IMR-90 (cell line): Measurements from ENCODE around the gene TCOF1. TPM values are rescaled to one million over a fixed set of nuclear protein-coding genes. Genes with fewer than 3 reads are reported as not detected.

ENCODE experiments used
- ATAC-seq: fragments of 200-7000 bp; cut with Tn5 transposase; 2 replicates; pipeline ENCODE4 v1.9.1; 2020; ENCODE audit warnings: low read depth, mild to moderate bottlenecking, moderate library complexity
- BruUV-seq: library from RNA; stranded (reverse); fragments of 400-500 nt; replicated peaks from 2 replicates; lab custom pipeline; 2021; lab: Mats Ljungman, UMichigan
- CTCF ChIA-PET: fragments of 300-600 bp; formaldehyde crosslinking; extraction: SDS; loops from one replicate; lab custom pipeline; 2021; ENCODE audit warnings: antibody characterized with exemption; lab: Yijun Ruan, JAX
- POLR2A ChIA-PET: fragments of 300-600 bp; sonication (Branson Sonifier 250); formaldehyde crosslinking; loops from one replicate; lab custom pipeline; 2022; ENCODE audit warnings: antibody characterized with exemption; ENCODE audit not compliant: unreplicated experiment; lab: Charles Lee
- DNase-seq: peaks from one replicate; pipeline ENCODE4 v3.0.0; 2013
- H2AFZ ChIP-seq: replicated peaks from 2 replicates; pipeline ENCODE3; 2013; ENCODE audit warnings: low read length, mild to moderate bottlenecking; ENCODE audit not compliant: poor library complexity
- H2AK5ac ChIP-seq: 2 replicates; pipeline ENCODE4 v1.6.1; 2013; ENCODE audit warnings: low read depth, low read length, inconsistent platforms
- H2AK9ac ChIP-seq: replicated peaks from 2 replicates; pipeline ENCODE3; 2013; ENCODE audit warnings: mild to moderate bottlenecking, low read depth, low read length, moderate library complexity; ENCODE audit not compliant: poor library complexity
- H2BK120ac ChIP-seq: 2 replicates; pipeline ENCODE4 v1.6.1; 2013; ENCODE audit warnings: low read depth, low read length, inconsistent platforms
- H2BK15ac ChIP-seq: 3 replicates; pipeline ENCODE4 v1.6.1; 2013; ENCODE audit warnings: low read depth, low read length, inconsistent platforms
- H2BK20ac ChIP-seq: 2 replicates; pipeline ENCODE4 v1.6.1; 2013; ENCODE audit warnings: low read depth, mild to moderate bottlenecking, inconsistent platforms, low read length, moderate library complexity
- H2BK5ac ChIP-seq: 2 replicates; pipeline ENCODE4 v1.6.1; 2013; ENCODE audit warnings: mild to moderate bottlenecking, low read depth, low read length, inconsistent platforms; ENCODE audit not compliant: poor library complexity, severe bottlenecking
- H3K14ac ChIP-seq: replicated peaks from 2 replicates; pipeline ENCODE4 v1.6.1; 2013; ENCODE audit warnings: low read depth, low read length, inconsistent platforms
- H3K18ac ChIP-seq: 2 replicates; pipeline ENCODE4 v1.6.1; 2013; ENCODE audit warnings: low read depth, low read length, control low read depth
- H3K23ac ChIP-seq: 2 replicates; pipeline ENCODE4 v1.6.1; 2013; ENCODE audit warnings: low read depth, low read length, inconsistent platforms
- H3K27ac ChIP-seq: 2 replicates; pipeline ENCODE4 v1.5.1; 2013; ENCODE audit warnings: mild to moderate bottlenecking, control low read depth, low read length; ENCODE audit not compliant: insufficient read depth
- H3K27me3 ChIP-seq: 2 replicates; pipeline ENCODE4 v1.6.1; 2013; ENCODE audit warnings: low read length; ENCODE audit not compliant: control insufficient read depth, insufficient read depth
- H3K36me3 ChIP-seq: 2 replicates; pipeline ENCODE4 v1.6.1; 2013; ENCODE audit warnings: low read length, mixed read lengths; ENCODE audit not compliant: control insufficient read depth, insufficient read depth
- H3K4ac ChIP-seq: 2 replicates; pipeline ENCODE4 v1.6.1; 2013; ENCODE audit warnings: low read depth, low read length, inconsistent platforms
- H3K4me1 ChIP-seq: 2 replicates; pipeline ENCODE4 v1.6.1; 2013; ENCODE audit warnings: low read length, mixed read lengths; ENCODE audit not compliant: control insufficient read depth, insufficient read depth
- H3K4me2 ChIP-seq: 2 replicates; pipeline ENCODE4 v1.6.1; 2013; ENCODE audit warnings: low read depth, mild to moderate bottlenecking, control low read depth, low read length, moderate library complexity
- H3K4me3 ChIP-seq: 2 replicates; pipeline ENCODE4 v1.5.1; 2013; ENCODE audit warnings: low read depth, mild to moderate bottlenecking, control low read depth, low read length, moderate library complexity; ENCODE audit not compliant: insufficient read depth
- H3K56ac ChIP-seq: 2 replicates; pipeline ENCODE4 v1.6.1; 2013; ENCODE audit warnings: low read length, inconsistent platforms; ENCODE audit not compliant: insufficient read depth; ENCODE audit errors: extremely low read depth
- H3K79me1 ChIP-seq, 2 experiments: 2 replicates each; pipeline ENCODE4 v1.6.1; 2013; ENCODE audit warnings: low read length in 2 of 2, inconsistent platforms in 1 of 2, low read depth in 1 of 2
- H3K9ac ChIP-seq: 2 replicates; pipeline ENCODE4 v1.6.1; 2013; ENCODE audit warnings: low read depth, low read length, control low read depth
- H3K9me1 ChIP-seq: 2 replicates; pipeline ENCODE4 v1.6.1; 2013; ENCODE audit warnings: low read length, inconsistent platforms; ENCODE audit not compliant: insufficient read depth
- H3K9me3 ChIP-seq: 2 replicates; pipeline ENCODE4 v1.6.1; 2013; ENCODE audit warnings: low read length; ENCODE audit not compliant: control insufficient read depth, insufficient read depth
- H4K20me1 ChIP-seq: 2 replicates; pipeline ENCODE4 v1.6.1; 2013; ENCODE audit warnings: low read length, inconsistent platforms; ENCODE audit not compliant: insufficient read depth
- H4K5ac ChIP-seq: 2 replicates; pipeline ENCODE4 v1.6.1; 2013; ENCODE audit warnings: mild to moderate bottlenecking, low read depth, low read length, control low read depth
- H4K8ac ChIP-seq, 2 experiments: 2 replicates each; pipeline ENCODE4 v1.6.1; 2013; ENCODE audit warnings: low read depth in 2 of 2, low read length in 2 of 2, control low read depth in 1 of 2, inconsistent platforms in 1 of 2
- H4K91ac ChIP-seq: 2 replicates; pipeline ENCODE4 v1.6.1; 2013; ENCODE audit warnings: low read depth, low read length, inconsistent platforms; ENCODE audit not compliant: insufficient read depth
- BHLHE40 ChIP-seq: fragments of 150-350 bp; IDR thresholded peaks from 2 replicates; pipeline ENCODE4 v1.6.1; 2016; ENCODE audit warnings: mild to moderate bottlenecking, low read depth, low read length
- CEBPB ChIP-seq: IDR thresholded peaks from 2 replicates; pipeline ENCODE4 v1.6.1; 2012; ENCODE audit warnings: low read depth, low read length, improper control_type of control experiment
- CHD1 ChIP-seq: IDR thresholded peaks from 2 replicates; pipeline ENCODE4 v1.6.1; 2012; ENCODE audit warnings: low read depth, low read length, improper control_type of control experiment
- FOS ChIP-seq: fragments of 150-350 bp; IDR thresholded peaks from 2 replicates; pipeline ENCODE4 v1.6.1; 2016; ENCODE audit warnings: low read depth, low read length
- MAFK ChIP-seq: IDR thresholded peaks from 2 replicates; pipeline ENCODE4 v1.6.1; 2012; ENCODE audit warnings: low read depth, low read length, improper control_type of control experiment
- MAZ ChIP-seq: IDR thresholded peaks from 2 replicates; pipeline ENCODE4 v1.6.1; 2012; ENCODE audit warnings: low read depth, mild to moderate bottlenecking, low read length, improper control_type of control experiment, moderate library complexity, borderline replicate concordance
- MXI1 ChIP-seq: IDR thresholded peaks from 2 replicates; pipeline ENCODE4 v1.6.1; 2012; ENCODE audit warnings: low read depth, mild to moderate bottlenecking, low read length, moderate library complexity, borderline replicate concordance
- NFE2L2 ChIP-seq: fragments of 150-350 bp; IDR thresholded peaks from 2 replicates; pipeline ENCODE4 v1.6.1; 2016; ENCODE audit warnings: low read depth, mild to moderate bottlenecking, low read length
- POLR2A ChIP-seq: IDR thresholded peaks from 2 replicates; pipeline ENCODE4 v1.6.1; 2012; ENCODE audit warnings: mild to moderate bottlenecking, low read depth, low read length
- RAD21 ChIP-seq: IDR thresholded peaks from 2 replicates; pipeline ENCODE4 v1.6.1; 2012; ENCODE audit warnings: low read length, improper control_type of control experiment
- RCOR1 ChIP-seq: IDR thresholded peaks from 2 replicates; pipeline ENCODE4 v1.6.1; 2012; ENCODE audit warnings: mild to moderate bottlenecking, low read length, improper control_type of control experiment; ENCODE audit not compliant: insufficient replicate concordance
- RFX5 ChIP-seq: IDR thresholded peaks from 2 replicates; pipeline ENCODE4 v1.8.0; 2012; ENCODE audit warnings: low read depth, mild to moderate bottlenecking, low read length, moderate library complexity
- SMC3 ChIP-seq: fragments of 150-350 bp; IDR thresholded peaks from 2 replicates; pipeline ENCODE4 v1.6.1; 2016; ENCODE audit warnings: low read depth, mild to moderate bottlenecking, antibody characterized with exemption, low read length, moderate library complexity
- WGBS, 2 experiments: methylation state at CpG; one replicate each; pipeline versions ENCODE4 v1.1.5 to v1.1.7; 2013; ENCODE audit warnings: missing lambda C conversion rate in 2 of 2; ENCODE audit not compliant: insufficient read length in 1 of 2; ENCODE audit errors: extremely low coverage in 2 of 2; 5-methylcytosine and 5-hydroxymethylcytosine counted together
- dilution Hi-C: fragments of 300-500 bp; cut with HindIII; formaldehyde crosslinking; loops from one replicate; pipeline ENCODE4 v1.14.3; 2018; ENCODE audit warnings: low sequenced_read_pairs; ENCODE audit not compliant: unreplicated experiment
- in situ Hi-C: fragments of 300-500 bp; cut with MboI; formaldehyde crosslinking; loops from 3 replicates; pipeline ENCODE4 v1.14.3; 2019; ENCODE audit warnings: low sequenced_read_pairs, inconsistent platforms, mixed read lengths
- intact Hi-C: fragments of 100-400 bp; cut with micrococcal nuclease; formaldehyde crosslinking; loops from 2 replicates; pipeline ENCODE4 v1.10.0; 2022
- polyA plus RNA-seq, 3 experiments: library from polyadenylated mRNA; depleted of rRNA; stranded (reverse); fragments of >200 nt; gene quantifications; 2 replicates each; pipeline ENCODE4 v1.2.3, GENCODE V29; 2012; ENCODE audit warnings: low replicate concordance in 1 of 3
- total RNA-seq: library from RNA; depleted of rRNA; stranded (reverse); fragments of >200 nt; gene quantifications from 2 replicates; pipeline ENCODE4 v1.2.3, GENCODE V29; 2012
- TF ChIP-seq, protein P1 (sequence below): conservative IDR thresholded peaks from 2 replicates; pipeline ENCODE4 v1.5.1; 2012; ENCODE audit warnings: mild to moderate bottlenecking, low read depth, low read length, improper control_type of control experiment
- TF ChIP-seq, protein P2 (sequence below): fragments of 150-350 bp; IDR thresholded peaks from 2 replicates; pipeline ENCODE4 v1.6.1; 2017; ENCODE audit warnings: mild to moderate bottlenecking, antibody characterized with exemption, low read length, low read depth
- TF ChIP-seq, protein P3 (sequence below): fragments of 150-350 bp; IDR thresholded peaks from 2 replicates; pipeline ENCODE4 v1.6.1; 2016; ENCODE audit warnings: low read depth, mild to moderate bottlenecking, low read length, moderate library complexity, borderline replicate concordance

The TCOF1 gene
- total and polyA plus RNA-seq, 2 of the 4 experiments (the other 2 are of a cell fraction) = 18.2 to 19.7 TPM

DNA sequence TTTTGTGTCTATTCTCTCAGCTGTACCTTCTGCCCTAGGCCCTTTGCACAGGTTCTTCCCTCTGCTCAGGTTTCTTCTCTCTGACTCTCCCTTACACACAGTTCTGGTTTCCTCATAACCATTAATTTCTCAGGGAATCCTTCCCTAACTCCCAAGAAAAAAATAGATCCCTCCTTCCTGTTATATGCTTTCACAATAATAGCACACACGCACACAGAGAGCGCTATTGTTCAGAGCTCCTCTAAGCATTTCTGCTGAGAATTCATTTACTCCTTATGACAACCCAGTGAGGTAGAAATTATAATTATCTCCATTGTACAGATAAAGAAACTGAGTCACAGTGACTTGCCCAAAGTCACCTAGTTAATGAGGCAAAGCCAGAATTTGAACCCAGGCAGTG is 1.7 kb upstream of the TCOF1 start:
- WGBS, 2 experiments = no CpG with 5 or more reads among the region's 2 CpGs
- POLR2A ChIA-PET = no interaction called here

More for the DNA sequence above, 1.7 kb upstream of the TCOF1 start:
- H3K4me3 ChIP-seq = no peak overlapping the region
- H3K18ac ChIP-seq = no peak overlapping the region
- no peak overlapping the region for H3K9ac ChIP-seq
- ATAC-seq (no peak), DNase-seq (no peak)
- H2AFZ ChIP-seq = no peak overlapping the region
- no peak overlapping the region for H2BK120ac ChIP-seq
- no peak overlapping the region for H3K4ac ChIP-seq
- BruUV-seq = no TSS peak
- H2BK15ac ChIP-seq = no peak overlapping the region
- TF ChIP-seq BHLHE40 (no peak), CEBPB (no peak), MAFK (no peak), RAD21 (no peak), CHD1 (no peak), MXI1 (no peak), SMC3 (no peak), FOS (no peak), RFX5 (no peak), RCOR1 (no peak), POLR2A (no peak), NFE2L2 (no peak), MAZ (no peak)
- TF ChIP-seq, protein P1, sequence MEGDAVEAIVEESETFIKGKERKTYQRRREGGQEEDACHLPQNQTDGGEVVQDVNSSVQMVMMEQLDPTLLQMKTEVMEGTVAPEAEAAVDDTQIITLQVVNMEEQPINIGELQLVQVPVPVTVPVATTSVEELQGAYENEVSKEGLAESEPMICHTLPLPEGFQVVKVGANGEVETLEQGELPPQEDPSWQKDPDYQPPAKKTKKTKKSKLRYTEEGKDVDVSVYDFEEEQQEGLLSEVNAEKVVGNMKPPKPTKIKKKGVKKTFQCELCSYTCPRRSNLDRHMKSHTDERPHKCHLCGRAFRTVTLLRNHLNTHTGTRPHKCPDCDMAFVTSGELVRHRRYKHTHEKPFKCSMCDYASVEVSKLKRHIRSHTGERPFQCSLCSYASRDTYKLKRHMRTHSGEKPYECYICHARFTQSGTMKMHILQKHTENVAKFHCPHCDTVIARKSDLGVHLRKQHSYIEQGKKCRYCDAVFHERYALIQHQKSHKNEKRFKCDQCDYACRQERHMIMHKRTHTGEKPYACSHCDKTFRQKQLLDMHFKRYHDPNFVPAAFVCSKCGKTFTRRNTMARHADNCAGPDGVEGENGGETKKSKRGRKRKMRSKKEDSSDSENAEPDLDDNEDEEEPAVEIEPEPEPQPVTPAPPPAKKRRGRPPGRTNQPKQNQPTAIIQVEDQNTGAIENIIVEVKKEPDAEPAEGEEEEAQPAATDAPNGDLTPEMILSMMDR = no peak
- TF ChIP-seq, protein P2, sequence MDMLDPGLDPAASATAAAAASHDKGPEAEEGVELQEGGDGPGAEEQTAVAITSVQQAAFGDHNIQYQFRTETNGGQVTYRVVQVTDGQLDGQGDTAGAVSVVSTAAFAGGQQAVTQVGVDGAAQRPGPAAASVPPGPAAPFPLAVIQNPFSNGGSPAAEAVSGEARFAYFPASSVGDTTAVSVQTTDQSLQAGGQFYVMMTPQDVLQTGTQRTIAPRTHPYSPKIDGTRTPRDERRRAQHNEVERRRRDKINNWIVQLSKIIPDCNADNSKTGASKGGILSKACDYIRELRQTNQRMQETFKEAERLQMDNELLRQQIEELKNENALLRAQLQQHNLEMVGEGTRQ = no peak
- TF ChIP-seq, protein P3, sequence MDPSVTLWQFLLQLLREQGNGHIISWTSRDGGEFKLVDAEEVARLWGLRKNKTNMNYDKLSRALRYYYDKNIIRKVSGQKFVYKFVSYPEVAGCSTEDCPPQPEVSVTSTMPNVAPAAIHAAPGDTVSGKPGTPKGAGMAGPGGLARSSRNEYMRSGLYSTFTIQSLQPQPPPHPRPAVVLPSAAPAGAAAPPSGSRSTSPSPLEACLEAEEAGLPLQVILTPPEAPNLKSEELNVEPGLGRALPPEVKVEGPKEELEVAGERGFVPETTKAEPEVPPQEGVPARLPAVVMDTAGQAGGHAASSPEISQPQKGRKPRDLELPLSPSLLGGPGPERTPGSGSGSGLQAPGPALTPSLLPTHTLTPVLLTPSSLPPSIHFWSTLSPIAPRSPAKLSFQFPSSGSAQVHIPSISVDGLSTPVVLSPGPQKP = no peak
- H2BK20ac ChIP-seq = no peak overlapping the region
- H4K91ac ChIP-seq = no peak overlapping the region
- no peak overlapping the region for H4K5ac ChIP-seq
- peaks cover 3% of the 10 kb centered on the region; the same call in 1 of the 2 replicates for H4K20me1 ChIP-seq
- no peak overlapping the region for H4K8ac ChIP-seq
- intact Hi-C loops (loop anchor here (10.0 kb wide), 1 partner anchor 351 kb away; the partner anchor contains the start of genes HMGXB3 and TIGD6), in situ Hi-C loops (loop anchor here (5.0 kb wide), 1 partner anchor 88 kb away; no protein-coding TSS in a partner anchor), dilution Hi-C loops (no loop called here)
- H2AK9ac ChIP-seq = no peak overlapping the region
- no peaks in the 10 kb centered on the region for H3K27me3 ChIP-seq
- no peaks in the 10 kb centered on the region; the same call in 1 of the 2 replicates for H3K9me1 ChIP-seq
- H2BK5ac ChIP-seq = no peak overlapping the region
- H3K14ac ChIP-seq = no peak overlapping the region
- H3K56ac ChIP-seq = no peak overlapping the region
- peaks cover 22 to 33% of the 10 kb centered on the region in 2 experiments for H3K79me1 ChIP-seq
- H3K27ac ChIP-seq = no peak overlapping the region
- CTCF ChIA-PET = no interaction called here
- no peaks in the 10 kb centered on the region for H3K9me3 ChIP-seq
- peaks cover 4% of the 10 kb centered on the region for H3K36me3 ChIP-seq
- H3K4me1 ChIP-seq = peaks cover 6% of the 10 kb centered on the region
- no peak overlapping the region for H3K23ac ChIP-seq
- no peak overlapping the region for H3K4me2 ChIP-seq
- no peak overlapping the region for H2AK5ac ChIP-seq
